Activated gamma-delta T cell treated with Interleukin-2 at 50 U/mL for 16 hours (primary cell): ENCODE data around the gene JARID2.
"Not testable (repeated sequence)": the region's sequence is repeated elsewhere in the genome, so short reads cannot be mapped to it uniquely, and the experiment has no call there.

ENCODE experiments used
- DNase-seq: peaks from one replicate; pipeline ENCODE4 v3.0.0-alpha.2; 2020

JARID2 gene

GRCh38 chr6:15316754-15317153, 70.9 kb downstream of the JARID2 start:
- no peak for DNase-seq

GRCh38 chr6:15317251-15317650, 71.4 kb downstream of the JARID2 start:
- no peak for DNase-seq

GRCh38 chr6:15317934-15318902, 72.3 kb downstream of the JARID2 start:
- DNase-seq = no peak

- no peak for DNase-seq
Observed at GRCh38 chr6:15319677-15320076, 73.8 kb downstream of the JARID2 start.

GRCh38 chr6:15320693-15321092, 74.8 kb downstream of the JARID2 start:
- DNase-seq = no peak

GRCh38 chr6:15322184-15322583, 76.3 kb downstream of the JARID2 start:
- DNase-seq = no peak

- no peak for DNase-seq
Observed at GRCh38 chr6:15322781-15323536, 77.1 kb downstream of the JARID2 start.

- not testable (repeated sequence) for DNase-seq
Observed at GRCh38 chr6:15323611-15324010, 77.7 kb downstream of the JARID2 start.

- DNase-seq = no peak
Observed at GRCh38 chr6:15324427-15324985, 78.6 kb downstream of the JARID2 start.

- DNase-seq = no peak
Observed at GRCh38 chr6:15325540-15325955, 79.7 kb downstream of the JARID2 start.

- no peak for DNase-seq
Observed at GRCh38 chr6:15326067-15326614, 80.3 kb downstream of the JARID2 start.

GRCh38 chr6:15327271-15327670, 81.4 kb downstream of the JARID2 start:
- DNase-seq = peak; percentile 47

- DNase-seq = no peak
Observed at GRCh38 chr6:15329197-15329671, 83.4 kb downstream of the JARID2 start.

GRCh38 chr6:15330174-15330944, 84.5 kb downstream of the JARID2 start:
- no peak for DNase-seq

GRCh38 chr6:15331143-15331542, 85.3 kb downstream of the JARID2 start:
- no peak for DNase-seq

GRCh38 chr6:15331629-15332251, 85.9 kb downstream of the JARID2 start:
- no peak for DNase-seq

- DNase-seq = no peak
Observed at GRCh38 chr6:15332446-15332845, 86.6 kb downstream of the JARID2 start.

GRCh38 chr6:15335385-15335784, 89.5 kb downstream of the JARID2 start:
- DNase-seq = no peak

- no peak for DNase-seq
Observed at GRCh38 chr6:15335916-15336315, 90.0 kb downstream of the JARID2 start.

GRCh38 chr6:15336900-15337560, 91.2 kb downstream of the JARID2 start:
- no peak for DNase-seq

GRCh38 chr6:15337582-15337981, 91.7 kb downstream of the JARID2 start:
- DNase-seq = no peak
